Fibroblast of upper back skin (primary cell): ENCODE data around the gene ENPP3.

Source experiments
- DNase-seq: peaks from one replicate; pipeline ENCODE4 v3.0.0-alpha.2; 2013

The ENPP3 gene

GRCh38 chr6:131643855-131644460, 6.9 kb downstream of the ENPP3 start:
- DNase-seq: no peak

DNA sequence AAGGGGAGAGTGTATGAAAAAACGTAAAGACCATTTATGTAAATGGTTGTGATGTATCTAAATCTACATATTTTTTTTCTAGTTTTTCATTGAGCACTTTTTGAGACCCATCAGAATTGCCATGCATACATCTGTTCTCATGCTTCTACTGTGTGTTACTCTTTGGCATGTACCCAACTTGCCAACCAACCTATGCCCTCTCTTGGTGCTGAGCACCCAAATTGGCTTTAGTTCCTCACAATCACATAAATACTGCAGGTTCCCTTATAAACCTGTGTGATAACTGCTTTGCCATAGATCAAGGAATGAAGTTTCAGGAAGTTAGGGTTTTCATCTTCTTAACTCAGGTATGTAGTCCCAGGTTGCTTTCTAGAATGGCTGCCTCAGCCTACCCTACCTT, 7.8 kb downstream of the ENPP3 start:
- no peak for DNase-seq

- DNase-seq: no peak
These were observed 8.7 kb downstream of the ENPP3 start for GRCh38 chr6:131645846-131646245.

GRCh38 chr6:131646249-131646670, 9.2 kb downstream of the ENPP3 start:
- no peak for DNase-seq

DNA sequence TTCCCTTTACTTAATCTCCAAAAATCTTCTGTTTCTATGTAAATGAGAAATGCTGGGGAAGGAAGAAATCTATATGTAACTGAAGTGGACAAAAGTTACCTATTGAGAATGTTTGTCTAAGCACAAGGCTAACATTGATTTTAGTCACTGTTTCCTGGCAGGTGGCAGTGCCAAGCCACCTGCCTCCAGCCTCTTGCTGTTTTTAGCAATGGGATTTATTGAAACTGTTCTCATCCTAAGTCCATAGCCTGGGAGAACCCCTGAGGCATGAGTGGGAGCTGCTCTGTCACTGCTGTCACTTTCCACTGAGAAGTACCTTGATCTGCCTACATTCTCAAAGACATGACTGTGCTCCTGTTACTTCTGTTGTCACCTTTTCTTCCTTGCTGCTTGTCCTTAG, 14.7 kb downstream of the ENPP3 start:
- DNase-seq: no peak

- DNase-seq: peak; percentile 3
These were observed 15.4 kb downstream of the ENPP3 start for GRCh38 chr6:131652472-131652871.

DNA sequence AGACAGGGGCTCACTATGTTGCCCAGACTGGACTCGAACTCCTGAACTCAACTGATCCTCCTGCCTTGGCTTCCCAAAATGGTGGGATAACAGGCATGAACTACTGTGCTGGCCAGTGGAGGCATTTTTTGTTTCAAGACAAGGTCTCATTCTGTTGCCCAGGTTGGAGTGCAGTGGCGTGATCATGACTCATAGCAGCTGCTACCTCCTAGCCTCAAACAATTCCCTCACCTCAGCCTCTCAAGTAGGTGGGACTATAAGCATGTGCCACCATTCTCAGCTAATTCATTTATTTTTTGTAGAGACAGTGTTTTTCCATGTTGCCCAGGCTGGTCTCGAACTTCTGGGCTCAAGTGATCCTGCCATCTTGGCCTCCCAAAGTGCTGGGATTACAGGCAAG, 17.2 kb downstream of the ENPP3 start:
- DNase-seq: no peak

DNA sequence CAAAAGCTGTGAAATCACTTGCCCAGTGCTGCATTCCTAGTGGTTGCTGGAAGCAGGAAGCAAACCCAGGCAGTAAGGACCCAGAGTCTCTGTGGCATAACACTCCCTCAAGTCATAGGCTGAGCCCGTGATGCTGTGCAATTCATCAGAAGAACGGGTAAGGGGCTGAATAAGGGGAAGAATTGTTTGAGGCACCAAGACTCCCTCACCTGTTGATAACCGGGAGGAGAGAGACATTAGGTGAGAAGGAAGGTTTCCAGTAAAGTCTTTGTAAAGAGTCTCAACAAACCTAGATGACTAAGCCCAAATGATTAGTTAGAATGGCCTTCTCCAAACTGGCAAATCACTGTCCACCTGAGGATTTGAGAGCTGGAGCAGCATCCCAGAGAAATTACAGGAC, 18.3 kb downstream of the ENPP3 start:
- DNase-seq: no peak

DNA sequence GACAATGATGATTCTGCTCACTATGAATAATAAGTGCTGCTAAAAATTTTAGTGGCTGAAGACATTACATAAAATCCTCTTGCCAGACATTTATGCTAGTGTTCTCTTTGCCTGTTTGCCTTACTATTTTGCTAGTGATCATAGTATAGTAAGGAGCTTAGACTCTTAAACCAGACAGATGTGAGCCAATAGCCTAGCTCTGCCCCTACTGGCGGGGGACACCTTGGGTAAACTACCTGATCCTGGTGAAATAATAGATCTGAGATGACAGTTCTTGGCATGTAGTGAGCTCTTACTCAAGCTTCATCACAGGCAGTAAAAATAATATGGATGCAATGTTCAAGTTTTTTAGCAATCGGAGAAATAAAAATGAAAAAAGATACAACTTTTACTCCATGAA, 18.8 kb downstream of the ENPP3 start:
- DNase-seq: no peak

GRCh38 chr6:131656667-131657066, 19.6 kb downstream of the ENPP3 start:
- DNase-seq: no peak

DNA sequence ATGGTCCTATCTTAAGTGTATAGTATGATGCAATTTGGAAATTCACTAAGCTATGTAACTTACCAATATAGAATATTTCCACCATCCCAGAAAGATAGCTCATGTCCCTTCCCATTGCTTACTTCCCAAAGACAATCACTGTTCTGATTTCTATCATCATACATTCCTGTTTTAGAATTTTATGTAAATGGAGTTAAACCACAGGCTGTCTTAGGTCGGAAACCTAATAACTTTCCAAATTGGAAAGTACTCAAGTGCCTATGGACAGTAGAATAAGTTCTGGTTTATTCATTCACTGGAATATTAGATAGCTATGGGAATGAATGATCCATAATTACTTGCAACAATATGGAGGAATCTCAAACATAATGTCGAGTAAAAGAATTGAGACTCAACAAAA, 20.1 kb downstream of the ENPP3 start:
- DNase-seq: no peak

DNA sequence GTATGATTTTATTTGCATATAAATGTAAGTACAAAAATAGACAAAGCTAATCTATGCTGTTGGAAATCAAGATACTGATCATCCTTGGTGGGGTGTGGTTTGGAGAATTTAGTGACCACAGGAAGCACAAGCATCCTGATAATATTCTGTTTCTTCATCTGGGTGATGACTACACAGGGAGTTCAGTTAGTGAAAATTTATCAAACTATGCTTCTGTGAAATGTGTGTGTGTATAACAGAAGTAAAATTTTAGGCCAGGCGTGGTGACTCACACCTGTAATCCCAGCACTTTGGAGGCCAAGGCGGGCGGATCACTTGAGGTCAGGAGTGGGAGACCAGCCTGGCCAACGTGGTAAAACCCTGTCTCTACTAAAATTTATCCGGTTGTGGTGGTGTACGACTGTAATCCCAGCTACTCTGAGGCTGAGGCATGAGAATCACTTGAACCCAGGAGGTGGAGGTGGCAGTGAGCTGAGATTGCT, 20.6 kb downstream of the ENPP3 start:
- peak; percentile 65 for DNase-seq

DNA sequence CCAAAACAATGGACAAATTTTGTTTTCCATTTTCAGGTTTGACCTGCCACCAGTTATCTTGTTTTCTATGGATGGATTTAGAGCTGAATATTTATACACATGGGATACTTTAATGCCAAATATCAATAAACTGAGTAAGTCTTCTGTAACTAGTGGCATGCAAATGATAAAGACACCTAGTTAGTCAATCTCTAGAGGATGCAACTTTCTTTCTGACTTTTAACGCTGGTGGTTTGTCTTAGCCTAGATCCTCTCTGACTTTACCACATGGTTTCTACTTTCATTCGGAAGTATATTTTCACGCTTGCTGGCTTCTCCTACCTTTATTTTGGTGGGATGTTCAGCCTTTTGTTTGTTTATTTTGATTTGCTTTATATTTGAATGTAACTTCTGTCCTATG, 21.2 kb downstream of the ENPP3 start:
- DNase-seq: no peak

GRCh38 chr6:131660195-131660594, 23.1 kb downstream of the ENPP3 start:
- no peak for DNase-seq

DNA sequence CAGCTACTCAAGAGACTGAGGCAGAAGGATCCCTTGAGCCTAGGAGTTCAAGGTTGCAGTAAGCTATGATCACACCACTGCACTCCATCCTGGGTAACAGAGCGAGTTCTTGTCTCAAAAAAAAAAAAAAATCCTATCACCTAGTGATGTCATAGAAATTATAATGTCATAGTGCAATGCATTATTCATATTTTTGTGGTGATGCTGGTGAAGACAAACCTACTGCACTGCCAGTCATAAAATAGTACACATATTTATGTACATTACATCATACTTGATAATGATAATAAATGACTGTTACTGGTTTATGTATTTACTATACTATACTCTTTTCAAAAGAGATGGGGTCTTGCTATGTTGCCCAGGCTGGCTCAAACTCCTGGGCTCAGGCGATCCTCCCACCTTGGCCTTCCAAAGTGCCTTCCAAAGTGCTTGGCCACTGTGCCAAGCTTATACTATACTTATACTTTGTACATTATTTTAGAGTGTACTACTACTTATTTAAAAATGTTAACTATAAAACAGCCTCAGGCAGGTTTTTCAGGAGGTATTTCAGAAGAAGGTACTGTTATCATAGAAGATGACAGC, 26.6 kb downstream of the ENPP3 start:
- no peak for DNase-seq

DNA sequence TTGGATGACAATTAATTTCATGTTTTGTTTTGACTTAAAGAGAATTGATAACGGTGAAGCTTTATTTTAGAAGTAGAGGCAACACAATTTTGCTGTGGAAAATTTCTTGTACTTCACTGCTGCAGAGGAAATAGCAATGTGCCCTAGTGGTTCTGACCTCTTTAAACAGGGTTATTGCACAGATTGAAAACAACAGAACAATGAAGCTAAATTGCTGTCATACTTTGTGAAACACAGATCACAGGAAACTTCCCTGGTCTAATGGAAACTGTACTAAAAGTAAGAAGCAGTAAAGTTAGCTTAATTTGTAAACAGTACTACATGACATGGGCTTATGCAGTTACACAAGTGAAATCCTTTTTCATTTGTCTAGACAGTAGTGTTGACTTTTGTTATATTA, 32.8 kb downstream of the ENPP3 start:
- DNase-seq: no peak

- no peak for DNase-seq
These were observed 36.1 kb downstream of the ENPP3 start for GRCh38 chr6:131673184-131673583.

DNA sequence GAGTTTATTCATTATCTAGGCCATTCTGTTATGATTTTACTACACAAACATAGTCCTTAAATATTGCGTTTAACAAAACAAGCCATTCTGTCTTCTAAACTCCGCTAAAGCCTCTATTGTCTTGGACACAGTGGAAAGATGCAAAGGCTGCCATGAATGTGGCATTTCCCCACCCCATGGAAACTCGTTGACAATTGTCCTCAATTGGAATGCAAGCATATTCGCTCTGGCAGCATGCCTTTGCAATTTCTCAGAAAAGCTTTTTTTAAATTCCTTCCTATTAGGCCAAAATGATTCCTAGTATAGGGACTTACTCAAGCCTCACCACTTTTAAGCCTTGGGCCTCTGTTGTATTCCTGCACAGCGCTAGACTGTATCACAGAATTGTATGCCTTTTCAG, 41.3 kb downstream of the ENPP3 start:
- no peak for DNase-seq

DNA sequence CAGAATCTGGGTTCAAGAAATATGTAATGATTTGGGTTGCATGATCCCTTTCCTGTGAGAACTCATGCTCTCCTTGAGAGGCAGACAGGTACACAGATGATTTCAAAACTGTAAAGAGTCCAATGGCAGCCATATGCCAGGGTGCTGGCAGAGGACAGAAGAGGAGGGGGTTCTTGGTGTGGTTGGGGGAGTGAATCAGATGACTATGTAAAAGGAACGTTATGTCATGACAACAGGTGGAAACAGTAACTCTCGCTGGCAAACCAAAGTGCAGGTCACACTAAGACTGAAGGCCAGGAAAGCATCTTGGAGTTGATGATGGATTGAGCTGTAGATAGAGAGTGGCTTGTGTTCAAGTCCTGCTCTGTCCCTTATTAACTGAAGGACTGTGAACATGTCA, 43.8 kb downstream of the ENPP3 start:
- no peak for DNase-seq

DNA sequence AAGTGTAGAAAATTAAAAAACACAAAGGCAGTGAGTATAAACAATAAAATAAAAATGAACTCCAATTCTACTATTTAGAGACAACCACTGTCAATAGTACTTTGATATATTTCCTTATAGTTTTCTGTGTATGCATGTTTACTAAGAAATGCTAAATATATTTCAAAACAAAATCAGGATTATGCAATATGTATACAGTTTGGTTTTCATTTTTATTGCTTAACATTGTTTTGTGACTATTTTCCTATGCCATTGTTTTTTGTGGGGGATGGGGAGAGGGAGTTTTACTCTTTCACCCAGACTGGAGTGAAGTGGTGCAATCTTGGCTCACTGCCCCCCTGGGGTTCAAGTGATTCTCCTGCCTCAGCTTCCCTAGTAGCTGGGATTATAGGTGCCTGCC, 44.5 kb downstream of the ENPP3 start:
- no peak for DNase-seq

DNA sequence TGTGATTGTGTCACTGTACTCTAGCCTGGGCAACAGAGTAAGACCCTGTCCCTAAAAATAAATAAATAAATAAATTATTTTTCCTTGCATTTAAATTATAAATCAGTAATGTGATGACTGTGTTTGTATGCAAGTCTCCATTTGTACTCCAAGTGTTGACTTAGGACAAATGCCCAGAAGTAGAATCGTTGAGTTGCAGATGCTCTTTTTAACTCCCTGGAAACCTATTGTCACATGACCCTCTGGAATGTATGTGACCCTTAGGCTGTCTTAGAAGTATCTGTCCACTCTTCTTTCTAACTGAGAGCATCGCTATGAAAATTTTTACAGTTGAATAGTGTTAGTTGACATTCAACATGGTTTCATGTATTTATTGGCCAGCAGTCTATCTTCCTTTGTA, 45.3 kb downstream of the ENPP3 start:
- DNase-seq: no peak

- no peak for DNase-seq
These were observed 46.4 kb downstream of the ENPP3 start for GRCh38 chr6:131683479-131683878.

DNA sequence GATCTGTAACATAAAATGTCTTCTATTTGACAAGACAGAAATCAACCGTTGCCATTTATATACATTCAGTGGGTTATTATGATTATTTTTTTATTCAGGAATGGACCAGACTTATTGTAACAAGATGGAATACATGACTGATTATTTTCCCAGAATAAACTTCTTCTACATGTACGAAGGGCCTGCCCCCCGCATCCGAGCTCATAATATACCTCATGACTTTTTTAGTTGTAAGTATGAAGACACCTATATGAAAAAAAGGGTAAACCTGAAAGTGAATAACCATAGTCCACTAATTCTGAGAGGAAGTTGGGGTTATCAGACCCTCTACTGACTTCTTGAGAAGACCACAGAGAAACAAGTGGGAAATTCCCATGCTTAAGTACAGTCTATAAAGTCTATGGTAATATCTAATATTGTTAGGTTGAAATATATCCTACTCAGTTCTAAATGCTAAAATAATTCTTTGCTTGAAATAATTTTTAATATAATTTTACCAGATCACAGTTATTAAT, 48.2 kb downstream of the ENPP3 start:
- DNase-seq: no peak

DNA sequence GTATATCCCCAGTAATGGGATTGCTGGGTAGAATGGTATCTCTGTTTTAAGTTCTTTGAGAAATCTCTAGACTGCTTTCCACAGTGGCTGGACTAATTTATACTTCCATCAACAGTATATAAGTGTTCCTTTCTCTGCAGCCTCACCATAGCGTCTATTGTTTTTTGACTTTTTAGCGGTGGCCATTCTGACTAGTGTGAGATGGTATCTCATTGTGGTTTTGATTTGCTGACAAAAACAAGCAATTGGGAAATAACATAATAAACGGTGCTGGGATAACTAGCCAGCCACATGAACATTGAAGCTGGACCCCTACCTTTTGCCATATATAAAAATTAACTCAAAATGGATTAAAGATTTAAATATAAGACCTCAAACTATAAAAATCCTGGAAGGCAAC, 49.9 kb downstream of the ENPP3 start:
- no peak for DNase-seq

- no peak for DNase-seq
These were observed 51.2 kb downstream of the ENPP3 start for GRCh38 chr6:131688286-131688685.
